Islet of Langerhans (tissue), 1 donor: ENCODE results near the gene PRR35.

Source experiments
- FAIRE-seq: peaks from one replicate; lab custom pipeline; 2011; peaks lifted over from hg19 to GRCh38; lab: Jason Lieb, UNC

PRR35 gene

DNA sequence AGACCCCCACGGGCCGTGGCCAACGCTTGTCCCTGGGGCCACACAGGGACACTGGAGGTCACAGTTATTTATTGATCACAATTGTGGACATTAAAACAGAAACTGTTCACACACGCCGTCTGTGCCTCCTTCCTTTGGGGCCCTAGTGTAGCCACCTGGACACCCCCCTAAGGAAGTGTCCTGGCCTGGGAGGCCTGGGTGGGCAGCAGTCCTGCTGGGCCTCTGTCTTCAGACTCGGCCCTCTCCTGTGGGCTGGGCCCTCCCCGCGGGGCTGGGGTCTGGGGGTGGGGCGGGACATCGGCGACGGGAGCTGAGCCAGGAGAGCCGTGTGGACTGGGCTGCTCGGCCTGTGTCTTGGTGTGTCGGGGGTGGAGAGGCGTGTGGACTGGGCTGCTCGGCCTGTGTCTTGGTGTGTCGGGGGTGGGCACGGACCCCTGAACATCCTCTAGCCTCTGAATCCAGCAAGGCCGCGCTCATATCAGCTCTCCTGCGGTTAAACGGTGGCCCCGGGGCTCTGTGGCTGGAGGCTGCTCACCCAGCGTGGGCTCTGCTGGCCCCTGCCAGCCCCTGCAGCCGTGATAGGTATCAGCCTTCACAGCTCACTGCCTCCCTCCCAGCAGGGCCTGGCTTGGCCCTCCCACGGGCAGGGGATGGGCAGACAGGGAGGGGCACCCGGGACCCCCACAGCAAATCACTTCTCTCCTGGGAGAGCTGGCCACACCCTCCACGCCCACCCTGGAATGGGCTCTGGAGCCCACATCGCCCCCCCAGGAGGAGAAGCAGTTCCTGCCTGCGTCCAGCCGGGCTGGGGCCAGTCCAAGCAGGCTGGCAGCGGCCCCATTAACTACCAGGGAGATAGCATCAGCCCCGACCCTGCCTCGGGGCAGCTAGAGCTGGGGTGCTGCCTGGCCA, 5.5 kb downstream of the PRR35 start:
- no peak for FAIRE-seq

DNA sequence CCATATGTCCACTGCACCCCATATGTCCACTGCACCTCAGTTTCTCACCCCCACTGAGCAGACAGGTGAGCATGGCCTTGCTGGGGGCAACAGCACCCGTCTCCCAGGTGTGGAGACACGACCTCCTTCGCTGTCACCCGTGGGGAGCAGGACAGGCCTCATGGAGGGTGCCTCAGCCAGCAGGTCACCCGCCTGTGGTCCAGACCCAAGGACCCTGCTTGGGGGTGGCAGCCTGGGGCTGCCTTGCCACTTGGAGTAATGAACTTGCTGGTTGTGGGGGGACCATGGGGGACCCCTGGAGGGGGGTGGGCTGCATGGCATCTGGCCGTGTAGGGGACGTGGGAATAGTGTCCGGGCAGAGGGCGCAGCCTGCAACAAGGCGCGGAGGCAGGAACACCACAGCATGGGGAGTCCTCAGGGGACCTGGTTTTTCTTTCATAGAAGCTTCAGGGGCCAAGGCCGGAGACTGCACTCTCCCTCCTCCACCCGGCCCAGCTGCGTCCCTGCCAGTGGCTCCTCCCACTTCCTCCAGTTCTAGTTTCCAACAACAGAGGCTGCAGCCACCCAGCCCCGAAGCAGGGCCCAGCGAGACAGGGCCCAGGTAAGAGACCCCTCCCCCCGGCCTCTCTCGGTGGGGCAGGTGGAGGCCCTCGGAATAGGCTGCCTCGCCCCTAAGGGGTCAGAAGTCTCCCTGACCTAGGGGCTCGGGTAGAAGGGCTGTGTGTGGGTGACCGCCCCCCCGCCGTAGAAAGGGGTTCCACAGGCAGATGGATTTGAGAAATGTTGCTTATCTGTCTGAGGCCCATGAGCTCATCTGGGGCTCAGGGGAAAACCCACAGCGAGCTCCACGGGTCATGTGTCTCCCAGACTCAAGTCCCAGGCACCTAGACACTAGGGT, 6.5 kb downstream of the PRR35 start, which contains the start of gene NHLRC4:
TSS of gene NHLRC4 (plus strand) at position 531 of the 898 bp plus-strand sequence. CDS start 1,043 bp downstream, outside the sequence.
- no peak for FAIRE-seq

DNA sequence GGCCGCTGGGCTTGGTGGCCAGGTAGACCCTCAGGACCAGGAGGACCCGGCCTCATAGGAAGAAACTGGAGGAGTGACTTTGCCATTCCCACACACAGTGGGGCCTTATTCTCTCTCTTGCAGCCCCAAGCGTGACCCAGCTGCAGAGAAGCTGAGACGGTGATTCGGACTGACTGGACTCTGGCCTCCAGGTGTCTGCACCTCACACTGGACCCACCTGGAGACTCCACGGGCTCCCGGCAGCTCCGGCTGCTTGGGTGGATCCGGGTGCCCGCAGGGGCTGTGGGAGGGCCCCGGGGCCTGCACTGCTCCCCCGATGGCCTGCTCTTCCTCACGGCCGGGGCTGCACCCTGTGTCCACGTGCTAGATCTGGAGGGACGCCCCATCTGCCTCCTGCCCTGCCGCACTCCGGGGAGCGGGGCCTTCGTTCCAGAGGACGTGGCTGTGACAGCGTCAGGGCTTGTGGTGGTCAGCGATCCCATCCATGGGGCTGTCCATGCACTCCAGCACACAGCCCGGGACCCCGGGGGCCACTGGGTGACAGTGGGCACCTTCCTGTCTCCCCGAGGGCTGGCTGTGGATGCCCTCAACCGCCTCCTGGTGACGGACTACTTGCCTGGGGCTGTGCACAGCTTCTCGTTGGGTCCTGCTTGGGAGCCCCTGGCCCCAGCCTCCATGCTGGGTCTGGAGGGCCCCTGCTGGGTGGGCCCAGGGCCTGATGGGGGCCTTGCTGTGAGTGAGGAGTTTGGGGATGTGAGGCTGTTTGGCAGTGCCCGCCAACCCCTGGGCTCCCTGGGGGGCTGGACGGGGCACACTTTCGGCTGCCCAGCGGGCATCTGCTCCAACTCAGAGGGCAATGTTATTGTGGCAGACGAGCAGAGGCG, 7.4 kb downstream of the PRR35 start:
- FAIRE-seq: no peak

DNA sequence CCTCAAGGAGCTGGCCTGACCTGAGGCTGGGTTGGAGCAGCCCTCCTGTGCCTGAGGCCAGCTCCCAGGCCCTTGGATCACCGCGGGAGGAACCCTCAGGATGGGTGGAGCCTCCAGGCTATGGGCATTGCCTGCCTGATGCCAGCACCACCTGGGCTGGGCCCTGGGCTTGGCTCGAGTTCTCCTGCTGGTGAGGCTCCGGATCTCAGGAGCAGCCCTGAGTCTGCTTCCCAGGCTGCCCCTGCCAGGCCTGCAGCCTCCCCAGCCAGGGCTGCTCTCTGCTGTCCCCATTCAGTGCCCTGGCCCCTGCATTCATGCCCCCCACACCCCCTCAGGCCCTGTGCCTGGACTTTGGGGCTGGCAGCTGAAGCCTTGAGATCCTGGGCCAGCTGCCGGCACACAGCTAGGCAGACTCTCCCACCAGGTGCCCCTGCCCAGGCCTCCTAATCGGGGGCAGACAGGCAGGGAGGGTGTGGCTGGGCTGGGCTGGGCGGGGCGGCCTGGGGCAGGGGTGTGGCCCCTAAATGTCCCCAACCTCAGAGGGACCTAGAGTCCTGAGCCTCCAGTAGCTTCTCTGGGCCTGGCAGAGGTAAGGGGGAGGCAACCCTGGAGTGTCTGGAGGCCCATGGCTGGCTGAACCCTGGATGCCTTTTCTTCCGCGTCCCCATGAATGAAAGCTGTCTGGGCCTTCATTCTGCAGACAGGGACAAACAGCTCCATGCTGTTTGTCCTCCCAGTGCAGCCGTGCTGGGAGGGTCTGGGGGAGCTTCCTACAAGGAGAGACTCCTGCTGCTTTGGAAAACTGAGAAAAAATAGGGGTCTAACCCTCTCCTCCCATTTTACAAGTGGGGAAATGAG, 8.4 kb downstream of the PRR35 start:
- FAIRE-seq: no peak

DNA sequence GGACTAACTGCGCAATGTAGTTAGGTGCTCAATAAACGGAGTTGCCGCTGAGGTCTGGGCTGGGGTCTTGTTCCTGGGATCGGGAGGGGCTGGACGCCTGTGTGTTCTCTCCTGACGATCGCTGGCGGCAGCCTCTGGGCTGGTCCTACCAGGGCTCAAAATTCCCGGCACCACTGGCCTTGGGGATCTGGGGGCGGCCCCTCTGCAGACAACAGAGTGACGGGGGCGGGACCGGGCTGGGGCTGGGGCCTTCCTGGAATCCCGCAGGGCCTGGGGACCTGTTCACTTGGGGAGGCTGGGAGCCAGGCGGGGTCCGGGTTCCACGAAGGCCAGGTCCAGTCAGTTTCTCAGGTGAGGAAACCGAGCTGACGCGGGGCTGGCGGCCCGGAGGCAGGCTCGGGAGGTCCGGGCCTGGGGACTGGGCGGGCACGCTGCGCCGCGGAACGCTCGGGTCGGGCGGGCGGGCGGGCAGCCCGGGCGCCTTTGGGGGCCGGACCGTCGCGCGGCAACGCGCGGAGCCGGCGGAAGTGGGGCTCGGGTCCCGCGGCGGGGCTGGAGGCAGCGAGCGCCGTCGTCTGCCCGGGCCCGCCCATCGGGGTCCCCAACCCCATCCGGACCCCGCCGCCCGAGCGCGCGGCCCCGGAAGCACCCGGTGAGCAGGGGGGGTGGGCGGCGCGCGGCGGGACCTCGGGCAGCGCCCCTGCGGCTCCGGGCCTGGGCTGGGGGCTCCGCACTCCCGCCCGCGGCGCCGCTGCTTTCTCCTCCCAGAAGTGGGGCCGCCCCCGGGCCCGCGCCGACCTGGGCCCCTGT, 9.5 kb downstream of the PRR35 start, which contains the start of gene PIGQ:
TSS of gene PIGQ (plus strand) at position 524 of the 810 bp plus-strand sequence. CDS start 4,107 bp downstream, outside the sequence.
- FAIRE-seq: no peak

DNA sequence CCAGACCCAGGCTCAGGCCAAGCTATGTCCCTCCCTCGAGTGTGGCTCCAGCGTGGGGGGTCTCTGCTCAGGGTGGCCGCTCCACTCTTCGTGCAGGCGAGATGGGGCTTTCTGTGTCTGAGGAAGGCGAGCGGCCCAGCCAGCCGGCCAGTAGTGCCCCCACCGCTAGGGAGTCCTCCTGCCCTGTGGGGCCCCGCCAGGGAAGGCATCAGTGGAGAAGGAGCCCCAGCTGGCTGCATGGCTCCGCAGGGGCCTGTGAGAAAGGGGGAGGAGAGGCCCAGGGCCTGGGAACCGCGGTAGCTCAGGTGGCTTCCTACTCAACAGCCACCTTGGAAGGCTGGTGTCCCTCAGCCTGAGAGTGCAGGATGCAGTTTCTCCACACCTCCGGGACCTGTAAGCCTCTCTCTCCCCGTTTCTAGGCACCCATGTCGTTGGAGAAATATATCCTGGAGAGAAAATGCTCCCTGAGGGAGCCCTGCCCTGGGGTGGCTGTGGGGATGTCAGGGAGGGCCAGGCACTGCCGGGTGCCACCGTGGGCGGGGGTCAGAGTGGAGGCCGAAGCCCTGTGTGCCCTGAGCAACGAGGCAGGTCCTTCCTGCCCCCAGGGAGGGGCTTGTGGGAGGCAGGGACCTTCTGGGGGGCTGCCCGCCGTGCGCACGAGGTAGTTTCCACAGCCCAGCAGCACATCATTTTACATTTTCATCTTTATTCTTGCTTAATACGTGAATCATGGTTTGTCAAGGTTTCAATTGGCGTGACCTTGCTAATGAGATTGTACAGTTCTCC, 12.9 kb downstream of the PRR35 start:
- no peak for FAIRE-seq

DNA sequence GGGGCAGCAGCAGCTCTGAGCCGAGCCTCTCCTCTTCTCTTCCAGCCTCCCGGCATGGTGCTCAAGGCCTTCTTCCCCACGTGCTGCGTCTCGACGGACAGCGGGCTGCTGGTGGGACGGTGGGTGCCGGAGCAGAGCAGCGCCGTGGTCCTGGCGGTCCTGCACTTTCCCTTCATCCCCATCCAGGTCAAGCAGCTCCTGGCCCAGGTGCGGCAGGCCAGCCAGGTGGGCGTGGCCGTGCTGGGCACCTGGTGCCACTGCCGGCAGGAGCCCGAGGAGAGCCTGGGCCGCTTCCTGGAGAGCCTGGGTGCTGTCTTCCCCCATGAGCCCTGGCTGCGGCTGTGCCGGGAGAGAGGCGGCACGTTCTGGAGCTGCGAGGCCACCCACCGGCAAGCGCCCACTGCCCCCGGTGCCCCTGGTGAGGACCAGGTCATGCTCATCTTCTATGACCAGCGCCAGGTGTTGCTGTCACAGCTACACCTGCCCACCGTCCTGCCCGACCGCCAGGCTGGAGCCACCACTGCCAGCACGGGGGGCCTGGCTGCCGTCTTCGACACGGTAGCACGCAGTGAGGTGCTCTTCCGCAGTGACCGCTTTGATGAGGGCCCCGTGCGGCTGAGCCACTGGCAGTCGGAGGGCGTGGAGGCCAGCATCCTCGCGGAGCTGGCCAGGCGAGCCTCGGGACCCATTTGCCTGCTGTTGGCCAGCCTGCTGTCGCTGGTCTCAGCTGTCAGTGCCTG, 14.0 kb downstream of the PRR35 start:
- no peak for FAIRE-seq

DNA sequence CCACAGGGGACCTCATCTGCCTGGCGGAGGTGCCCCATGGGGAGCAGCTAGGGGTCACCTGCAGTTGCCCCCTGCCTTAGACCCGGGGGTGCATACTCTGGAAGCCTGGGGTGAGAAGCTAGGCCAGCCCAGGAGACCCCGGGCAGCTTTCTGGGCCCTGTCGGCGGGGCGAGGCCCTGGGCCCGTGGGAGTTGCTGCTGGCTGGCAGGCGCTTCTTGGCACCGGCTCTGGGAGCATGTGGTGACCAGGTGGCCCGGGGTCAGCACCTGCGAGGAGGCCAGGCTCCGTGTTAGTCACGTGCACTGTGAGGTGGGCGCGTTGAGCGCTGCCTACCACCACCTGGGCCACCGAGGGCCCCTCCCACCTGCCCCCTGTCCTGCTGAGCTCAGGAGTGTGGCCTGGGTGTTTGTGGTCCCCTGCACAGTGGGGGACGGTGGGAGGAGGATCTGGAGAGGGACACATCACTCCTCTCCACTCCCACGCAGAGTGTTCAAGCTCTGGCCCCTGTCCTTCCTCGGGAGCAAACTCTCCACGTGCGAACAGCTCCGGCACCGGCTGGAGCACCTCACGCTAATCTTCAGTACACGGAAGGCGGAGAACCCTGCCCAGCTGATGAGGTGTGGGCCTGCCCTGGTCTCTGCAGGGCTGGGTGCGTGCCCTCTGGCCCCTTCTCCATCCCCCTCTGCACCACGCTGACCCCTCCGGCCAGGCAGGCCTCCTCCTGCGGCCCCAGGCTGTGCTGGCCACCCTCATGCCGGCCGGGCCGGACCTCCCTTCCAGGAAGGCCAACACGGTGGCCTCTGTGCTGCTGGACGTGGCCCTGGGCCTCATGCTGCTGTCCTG, 15.4 kb downstream of the PRR35 start:
- no peak for FAIRE-seq

DNA sequence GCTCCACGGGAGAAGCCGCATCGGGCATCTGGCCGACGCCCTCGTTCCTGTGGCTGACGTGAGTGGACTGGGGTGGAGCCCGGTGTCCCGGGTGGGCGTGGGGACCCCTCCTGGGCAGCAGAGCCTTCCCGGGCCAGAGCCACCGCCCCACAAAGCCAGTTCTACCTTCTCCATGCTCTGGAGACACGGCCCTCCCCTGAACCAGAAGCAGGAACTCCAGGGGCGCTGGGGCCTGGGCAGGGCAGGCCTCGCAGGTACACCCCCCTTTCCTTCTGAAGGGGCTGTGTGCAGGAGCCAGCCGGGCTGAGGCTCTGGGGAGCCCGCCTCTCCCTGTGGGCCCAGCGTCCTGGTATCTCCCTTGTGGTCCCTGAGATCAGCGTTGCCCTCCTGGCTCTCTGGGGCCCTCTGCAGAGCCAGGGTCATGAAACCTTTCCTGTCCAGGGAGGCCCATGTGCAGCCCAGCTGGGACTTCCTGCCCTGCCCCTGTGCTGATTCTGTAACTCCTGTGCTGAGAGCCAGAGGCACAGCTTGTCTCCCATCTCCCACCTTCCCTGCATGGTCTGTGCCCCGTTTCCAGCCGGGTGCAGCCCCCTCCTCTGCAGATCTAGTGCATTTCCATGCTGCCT, 16.1 kb downstream of the PRR35 start:
- FAIRE-seq: no peak

DNA sequence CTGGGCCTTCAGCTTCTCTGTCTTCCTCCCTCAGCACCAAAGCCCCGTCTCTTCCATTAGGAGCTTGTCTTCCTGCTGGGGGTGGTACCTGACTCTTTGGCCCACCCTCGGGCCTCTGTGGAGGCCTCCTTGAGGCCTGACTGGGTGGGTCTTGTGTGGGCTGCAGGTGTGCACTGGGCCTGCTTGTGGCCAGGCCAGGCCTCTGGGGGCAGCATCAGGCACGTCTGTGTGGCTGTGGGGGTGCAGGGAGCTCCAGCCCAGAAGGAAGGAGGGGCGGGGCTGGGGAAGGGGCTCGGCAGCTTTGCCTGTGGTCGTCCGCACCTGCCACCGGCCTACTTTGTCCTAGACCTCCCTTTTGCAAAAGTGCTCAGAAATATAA, 16.6 kb downstream of the PRR35 start:
- no peak for FAIRE-seq

DNA sequence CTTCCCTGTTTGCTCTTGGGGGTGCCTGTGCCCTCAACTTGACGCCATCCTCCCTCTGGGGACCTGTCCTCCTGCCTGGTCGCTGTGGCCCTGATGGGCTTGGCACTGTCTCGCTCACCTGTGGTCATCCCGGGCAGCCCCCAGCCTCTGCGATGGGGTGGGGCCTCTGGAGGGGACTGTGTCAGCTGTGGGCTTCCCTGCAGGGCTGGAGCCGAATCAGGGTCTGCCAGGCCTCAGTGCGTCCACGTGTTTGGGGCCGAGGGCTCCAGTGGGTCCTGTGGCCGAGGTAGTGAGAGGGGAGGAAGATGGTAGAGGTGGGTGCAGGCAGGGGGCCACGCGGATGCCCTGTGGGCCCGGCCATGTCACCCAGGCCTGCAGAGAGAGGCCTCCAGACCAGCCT, 17.6 kb downstream of the PRR35 start:
- FAIRE-seq: no peak

DNA sequence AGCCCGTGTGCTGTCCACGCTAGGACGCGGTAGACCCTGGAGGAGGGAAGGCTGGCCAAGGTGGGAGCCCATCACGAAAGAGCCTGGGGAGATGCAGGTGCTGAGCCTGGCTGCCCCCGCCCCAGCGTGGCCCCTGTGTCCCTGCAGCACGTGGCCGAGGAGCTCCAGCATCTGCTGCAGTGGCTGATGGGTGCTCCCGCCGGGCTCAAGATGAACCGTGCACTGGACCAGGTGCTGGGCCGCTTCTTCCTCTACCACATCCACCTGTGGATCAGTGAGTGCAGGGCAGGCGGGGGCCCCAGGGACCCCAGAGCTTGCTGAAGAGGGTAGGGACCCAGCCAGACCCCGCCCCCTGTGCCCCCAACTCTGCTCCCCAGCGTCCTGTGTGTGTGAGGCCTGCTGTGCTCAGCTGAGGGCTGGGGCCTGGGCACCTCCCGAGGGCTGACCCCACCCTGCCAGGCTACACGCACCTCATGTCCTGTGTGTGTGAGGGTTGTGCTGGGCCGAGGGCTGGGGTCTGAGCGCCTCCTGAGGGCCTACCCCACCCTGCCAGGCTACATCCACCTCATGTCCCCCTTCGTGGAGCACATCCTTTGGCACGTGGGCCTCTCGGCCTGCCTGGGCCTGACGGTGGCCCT, 18.2 kb downstream of the PRR35 start:
- no peak for FAIRE-seq

DNA sequence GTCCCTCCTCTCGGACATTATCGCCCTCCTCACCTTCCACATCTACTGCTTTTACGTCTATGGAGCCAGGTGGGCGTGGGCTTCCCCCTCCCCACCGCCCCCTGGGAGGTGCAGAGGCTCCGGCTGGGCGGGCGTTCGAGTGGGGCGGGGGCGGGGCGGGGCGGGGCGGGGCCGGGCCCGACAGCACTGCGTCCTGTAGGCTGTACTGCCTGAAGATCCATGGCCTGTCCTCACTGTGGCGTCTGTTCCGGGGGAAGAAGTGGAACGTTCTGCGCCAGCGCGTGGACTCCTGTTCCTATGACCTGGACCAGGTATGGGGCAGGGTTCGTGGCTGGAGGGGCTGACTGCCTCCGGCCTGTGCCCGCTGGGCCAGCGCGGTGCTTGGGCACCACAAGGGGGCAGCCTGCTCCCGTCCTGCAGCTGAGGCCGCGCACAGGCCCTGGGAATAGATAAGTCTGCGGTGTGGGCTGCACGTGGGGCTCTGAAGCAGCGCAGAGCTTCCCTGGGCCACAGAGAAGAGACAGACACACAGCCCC, 18.7 kb downstream of the PRR35 start:
- no peak for FAIRE-seq

DNA sequence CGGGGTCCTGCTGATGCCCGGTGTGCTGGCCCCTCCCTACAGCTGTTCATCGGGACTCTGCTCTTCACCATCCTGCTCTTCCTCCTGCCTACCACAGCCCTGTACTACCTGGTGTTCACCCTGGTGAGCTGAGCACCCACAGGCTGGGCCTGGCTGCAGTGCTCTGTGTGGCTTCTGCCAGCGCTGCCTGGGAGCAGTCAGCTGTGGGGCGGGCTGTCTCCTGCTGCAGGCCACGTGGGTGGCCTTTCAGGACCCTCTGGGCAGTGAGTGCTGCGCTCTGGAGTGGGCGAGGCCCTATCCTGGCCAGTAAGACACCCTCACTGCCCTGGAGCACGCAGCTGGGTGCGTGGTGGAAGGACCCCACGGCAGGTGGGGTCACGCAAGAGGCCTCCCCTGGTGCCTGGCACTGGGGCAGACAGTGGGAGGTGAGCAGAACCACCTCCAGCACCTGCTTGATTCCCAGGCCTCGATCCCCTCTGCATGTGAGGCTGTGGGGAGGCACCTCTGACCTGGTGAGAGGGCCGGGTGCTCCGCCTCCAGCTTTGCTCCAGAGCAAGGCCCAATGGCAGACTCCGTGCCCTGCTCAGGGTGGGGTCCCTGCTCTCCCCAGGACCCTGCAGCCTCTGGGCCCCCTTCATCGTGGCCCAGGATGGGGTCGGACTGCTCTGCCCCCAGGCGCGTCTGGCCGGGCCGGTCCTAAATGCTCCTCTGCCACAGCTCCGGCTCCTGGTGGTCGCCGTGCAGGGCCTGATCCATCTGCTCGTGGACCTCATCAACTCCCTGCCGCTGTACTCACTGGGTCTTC, 20.1 kb downstream of the PRR35 start:
- FAIRE-seq: no peak

DNA sequence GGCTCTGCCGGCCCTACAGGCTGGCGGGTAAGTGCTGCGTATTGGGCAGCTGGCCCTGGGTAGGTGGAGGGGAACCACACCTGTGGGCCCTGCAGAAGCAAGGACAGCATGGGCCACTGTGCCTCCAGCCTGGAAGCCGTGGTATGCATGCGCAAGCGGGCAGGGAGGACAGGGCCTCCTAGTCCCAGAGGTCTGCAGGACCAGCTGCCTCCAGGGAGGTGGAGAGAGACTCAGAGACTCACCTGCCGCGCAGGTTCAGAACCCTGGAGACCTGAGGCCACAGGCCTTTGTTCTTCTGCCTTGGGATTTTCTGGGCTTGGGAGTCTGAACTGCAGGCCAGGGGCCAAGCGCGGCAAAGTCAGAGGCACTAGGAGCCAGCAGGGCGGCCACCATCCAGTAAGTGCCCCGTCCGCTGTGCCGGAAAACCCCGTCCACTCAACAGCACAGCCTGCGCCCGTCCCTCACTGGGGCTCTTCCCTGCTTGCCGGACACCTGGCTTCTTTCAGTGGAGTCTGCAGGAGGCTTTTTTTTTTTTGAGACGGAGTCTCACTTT, 20.8 kb downstream of the PRR35 start:
- no peak for FAIRE-seq
